ENCODE results near the gene MAGI2.

Gene MAGI2

GRCh38 chr7:79241288-79242060 lies 212.0 kb downstream of the MAGI2 start:
- no peak for DNase-seq

DNA sequence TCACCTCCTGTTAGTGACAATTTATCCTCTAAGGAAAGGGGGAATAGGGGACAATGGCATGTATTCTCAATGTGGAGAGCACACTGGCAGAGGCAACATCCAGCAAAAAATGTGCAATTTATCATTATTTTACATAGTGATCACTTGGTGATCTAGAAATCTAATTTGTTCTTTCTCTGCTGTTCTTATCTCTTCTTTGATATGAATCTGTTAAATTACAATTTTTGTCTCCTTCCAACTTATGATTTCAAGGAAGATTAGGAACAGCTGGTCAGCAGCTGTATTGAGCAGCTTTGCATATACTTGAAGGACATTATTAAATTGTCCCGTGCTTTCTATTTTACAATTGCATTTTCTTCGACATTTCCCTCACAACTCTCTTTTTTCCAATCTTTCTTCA lies 213.1 kb downstream of the MAGI2 start:
- no peak for DNase-seq

- no peak for DNase-seq
These were observed 217.0 kb downstream of the MAGI2 start for GRCh38 chr7:79236352-79237028.

GRCh38 chr7:79227044-79227443 lies 226.4 kb downstream of the MAGI2 start:
- DNase-seq, result no peak

DNA sequence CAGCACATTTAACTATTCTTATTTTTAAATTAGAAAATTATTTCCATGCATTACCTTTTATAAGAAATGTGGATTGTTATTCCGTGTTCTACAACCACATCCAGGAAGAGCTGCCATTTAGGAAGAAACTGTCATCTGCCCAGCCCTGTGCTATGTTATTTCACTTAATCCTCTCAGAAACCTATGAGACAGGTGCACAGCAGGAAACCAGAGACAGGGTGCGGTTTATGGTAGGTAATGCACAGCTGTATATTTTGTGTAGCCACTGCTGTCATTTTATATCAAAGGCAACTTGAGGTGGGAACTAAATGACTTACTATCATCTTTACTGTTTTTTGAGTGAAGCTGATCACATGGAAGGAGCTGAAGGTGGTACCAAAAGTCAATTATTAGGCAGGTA lies 232.3 kb downstream of the MAGI2 start:
- no peak for DNase-seq

DNA sequence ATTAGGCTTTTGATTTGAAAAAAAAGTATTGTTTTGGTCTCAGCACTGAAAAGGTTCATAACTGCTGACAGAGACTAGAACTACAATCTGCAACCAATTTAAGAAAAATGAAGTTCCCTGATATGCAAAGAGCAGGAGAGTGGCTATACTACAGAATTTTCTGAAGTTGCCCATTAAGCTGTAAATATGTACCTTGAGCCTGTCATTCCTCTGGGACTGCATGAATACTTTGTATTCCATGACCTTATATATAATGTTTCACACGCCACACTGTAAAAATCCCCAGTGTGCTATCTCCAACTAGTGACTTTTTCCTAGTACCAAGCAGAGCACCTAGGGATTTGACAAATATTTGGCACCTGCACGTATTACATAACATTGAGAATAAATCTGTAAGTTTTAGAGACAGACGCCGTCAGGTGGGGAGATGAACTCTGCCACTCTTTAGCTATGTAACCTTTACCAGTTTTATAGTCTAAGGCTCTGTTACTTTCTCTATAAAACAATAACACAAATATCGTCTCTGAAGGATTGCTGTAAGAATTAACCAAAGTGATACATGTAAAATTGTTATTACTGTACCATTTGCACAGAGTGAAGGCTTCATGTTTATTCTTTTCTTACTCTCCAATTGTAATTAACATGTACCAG lies 235.4 kb downstream of the MAGI2 start:
- no peak for DNase-seq

- no peak for DNase-seq
These were observed 236.0 kb downstream of the MAGI2 start for GRCh38 chr7:79217468-79217867.

GRCh38 chr7:79216236-79216635 lies 237.2 kb downstream of the MAGI2 start:
- DNase-seq, result no peak

GRCh38 chr7:79212334-79212733 lies 241.1 kb downstream of the MAGI2 start:
- no peak for DNase-seq

DNA sequence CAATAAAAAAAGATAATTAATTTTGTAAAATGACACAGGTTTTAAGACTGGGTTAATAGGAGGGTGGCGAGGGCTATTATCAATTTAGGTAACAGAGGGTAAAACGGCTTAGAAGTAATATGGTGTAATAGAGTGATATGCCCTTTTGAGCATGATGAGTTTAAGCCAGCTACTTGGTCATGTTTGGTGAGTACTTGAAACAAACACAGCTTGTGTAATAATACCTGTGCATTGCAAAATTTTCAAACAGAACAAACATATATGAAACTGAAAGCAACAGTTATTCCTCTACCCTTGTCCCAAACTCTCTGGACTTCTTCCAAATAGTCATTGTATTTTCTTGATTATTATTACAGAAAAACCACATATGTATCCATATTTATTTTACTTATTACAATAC lies 241.7 kb downstream of the MAGI2 start:
- DNase-seq, result no peak

DNA sequence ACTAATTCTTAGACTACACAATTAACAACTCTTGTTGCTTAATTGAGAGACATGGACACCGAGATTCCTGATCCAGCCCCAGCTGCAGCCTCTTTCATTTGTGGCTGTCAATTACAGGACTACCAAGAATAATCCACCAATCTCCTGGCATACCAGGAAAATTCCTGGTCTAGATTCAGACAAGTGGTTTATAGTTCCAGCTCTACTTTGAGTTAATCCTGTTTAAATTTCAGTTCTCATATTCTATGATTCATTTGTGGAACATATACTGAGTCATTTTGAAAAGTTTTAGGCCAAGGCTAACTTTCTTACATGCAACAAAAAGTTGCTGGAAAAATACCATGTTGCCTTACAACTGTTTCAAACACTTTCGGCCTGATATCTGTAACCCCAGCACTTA lies 253.5 kb downstream of the MAGI2 start:
- no peak for DNase-seq

DNA sequence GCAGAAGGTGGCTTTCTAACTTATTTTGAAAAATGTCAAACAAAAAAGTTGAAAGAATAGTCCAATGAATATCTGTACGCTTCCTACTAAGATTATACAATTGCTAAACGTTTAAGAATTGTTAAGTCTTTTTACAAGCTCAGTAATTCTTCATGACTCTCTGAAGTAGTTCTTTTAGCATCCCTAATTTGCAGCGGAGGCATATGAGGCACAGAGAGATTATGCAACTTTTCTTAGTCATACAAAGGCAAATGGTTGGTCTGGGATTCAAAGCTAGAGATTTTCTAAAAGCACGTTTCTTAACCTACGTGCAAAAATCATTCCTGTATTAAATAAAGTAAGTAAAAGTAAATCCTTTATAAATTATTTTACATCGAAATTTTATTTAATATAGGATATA lies 254.2 kb downstream of the MAGI2 start:
- no peak for DNase-seq

DNA sequence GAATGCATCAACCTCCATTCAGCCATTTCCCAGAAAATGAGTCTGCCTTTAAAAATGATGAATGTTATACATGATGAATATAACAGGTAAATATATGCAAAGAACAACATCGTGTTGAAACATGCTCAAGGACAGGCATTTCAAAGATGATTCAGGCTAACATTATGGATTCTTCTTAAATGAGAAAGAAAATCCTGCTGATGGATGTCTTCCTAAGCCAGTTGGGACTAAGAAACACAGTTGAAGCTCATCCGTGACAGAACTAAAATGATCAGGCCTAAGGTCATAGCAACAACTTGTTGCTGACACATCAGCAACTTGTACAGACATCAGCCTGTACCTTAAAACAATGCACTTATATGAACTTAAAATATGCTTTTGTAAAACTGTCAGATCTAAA lies 267.9 kb downstream of the MAGI2 start:
- no peak for DNase-seq

GRCh38 chr7:79182283-79182682 lies 271.2 kb downstream of the MAGI2 start:
- DNase-seq, result no peak

DNA sequence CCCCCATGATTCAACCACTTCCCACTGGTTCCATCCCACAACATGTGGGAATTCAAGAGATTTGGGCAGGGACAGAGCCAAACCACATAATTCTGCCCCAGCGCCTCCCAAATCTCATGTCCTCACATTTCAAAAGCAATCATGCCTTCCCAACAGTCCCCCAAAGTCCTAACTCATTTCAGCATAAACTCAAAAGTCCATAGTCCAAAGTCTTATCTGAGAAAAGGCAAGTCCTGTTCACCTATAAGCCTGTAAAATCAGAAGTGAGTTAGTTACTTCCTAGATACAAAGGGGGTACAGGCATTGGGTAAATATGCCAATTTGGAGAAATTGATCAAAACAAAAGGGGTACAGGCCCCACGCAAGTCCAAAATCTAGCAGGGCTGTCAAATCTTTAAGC lies 272.9 kb downstream of the MAGI2 start:
- no peak for DNase-seq

- peak; percentile 34 for DNase-seq
These were observed 276.5 kb downstream of the MAGI2 start for GRCh38 chr7:79176859-79177477.

GRCh38 chr7:79175374-79175773 lies 278.1 kb downstream of the MAGI2 start:
- no peak for DNase-seq

- DNase-seq, result no peak
These were observed 288.2 kb downstream of the MAGI2 start for GRCh38 chr7:79165225-79165624.

- DNase-seq, result no peak
These were observed 294.3 kb downstream of the MAGI2 start for GRCh38 chr7:79159040-79159664.

- no peak for DNase-seq
These were observed 296.2 kb downstream of the MAGI2 start for GRCh38 chr7:79157281-79157680.

DNA sequence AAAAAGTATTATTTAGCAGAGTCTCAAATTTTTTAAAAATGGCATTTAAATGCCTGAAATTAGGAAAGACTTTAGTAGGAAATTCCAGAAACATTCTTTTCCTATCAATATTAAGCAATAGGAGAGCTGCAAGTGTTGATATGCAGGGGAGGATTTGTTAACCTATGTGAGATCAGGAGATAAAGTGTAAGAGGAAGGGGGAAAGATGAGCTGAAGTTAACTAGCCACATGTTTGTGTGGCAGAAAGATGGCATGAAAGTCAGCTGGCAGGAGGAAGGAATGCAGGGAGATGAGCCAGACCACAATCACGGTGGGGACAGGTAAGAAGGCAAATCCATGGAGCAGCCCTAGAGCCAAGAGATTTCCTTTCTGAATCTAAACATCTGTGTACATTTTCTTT lies 303.6 kb downstream of the MAGI2 start:
- no peak for DNase-seq

DNA sequence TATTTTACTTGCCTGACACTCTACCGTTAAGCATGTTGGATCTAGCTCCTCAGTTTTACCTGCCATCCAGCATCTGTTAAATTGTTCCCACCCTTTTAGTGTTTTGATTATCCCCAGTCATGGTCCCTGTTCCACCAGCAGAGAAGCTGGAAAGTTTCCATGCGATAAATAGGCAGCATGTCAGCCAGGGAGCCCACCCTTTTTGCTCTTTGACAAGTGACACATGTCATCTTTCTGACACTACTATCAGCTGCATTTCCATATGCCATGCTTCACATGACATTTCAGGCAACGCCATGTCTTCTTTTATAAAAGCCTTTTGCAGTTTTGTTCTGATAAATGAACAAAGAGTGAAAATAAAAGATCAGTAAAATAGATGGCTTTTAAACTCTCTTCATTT lies 310.8 kb downstream of the MAGI2 start:
- DNase-seq, result peak; percentile 56

DNA sequence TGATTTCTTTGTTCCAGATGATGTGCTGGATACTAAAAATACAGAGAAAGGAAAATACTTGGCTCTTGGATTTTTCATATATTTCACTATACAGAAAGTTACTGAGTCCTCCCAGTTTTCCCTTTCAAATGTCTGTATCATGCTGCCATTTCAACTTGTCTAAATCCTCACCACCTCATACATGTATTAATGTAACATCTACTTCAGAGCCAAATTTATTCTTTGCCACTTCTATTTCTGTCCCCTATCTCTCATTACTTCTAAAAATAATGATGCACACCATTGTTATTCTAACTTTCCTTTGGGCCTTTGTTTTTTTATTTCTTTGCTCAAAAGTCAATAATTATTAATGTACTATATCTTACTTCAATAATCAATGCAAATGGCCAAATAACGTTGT lies 312.2 kb downstream of the MAGI2 start:
- no peak for DNase-seq
